ENCODE data around the gene LRBA.
A peak's percentile ranks its signal among the peaks of the same experiment; 100 is the strongest.

The LRBA gene

GRCh38 chr4:150710770-150711375 is 304.2 kb downstream of the LRBA start:
- FAIRE-seq, result no peak
- TF ChIP-seq, protein P1, sequence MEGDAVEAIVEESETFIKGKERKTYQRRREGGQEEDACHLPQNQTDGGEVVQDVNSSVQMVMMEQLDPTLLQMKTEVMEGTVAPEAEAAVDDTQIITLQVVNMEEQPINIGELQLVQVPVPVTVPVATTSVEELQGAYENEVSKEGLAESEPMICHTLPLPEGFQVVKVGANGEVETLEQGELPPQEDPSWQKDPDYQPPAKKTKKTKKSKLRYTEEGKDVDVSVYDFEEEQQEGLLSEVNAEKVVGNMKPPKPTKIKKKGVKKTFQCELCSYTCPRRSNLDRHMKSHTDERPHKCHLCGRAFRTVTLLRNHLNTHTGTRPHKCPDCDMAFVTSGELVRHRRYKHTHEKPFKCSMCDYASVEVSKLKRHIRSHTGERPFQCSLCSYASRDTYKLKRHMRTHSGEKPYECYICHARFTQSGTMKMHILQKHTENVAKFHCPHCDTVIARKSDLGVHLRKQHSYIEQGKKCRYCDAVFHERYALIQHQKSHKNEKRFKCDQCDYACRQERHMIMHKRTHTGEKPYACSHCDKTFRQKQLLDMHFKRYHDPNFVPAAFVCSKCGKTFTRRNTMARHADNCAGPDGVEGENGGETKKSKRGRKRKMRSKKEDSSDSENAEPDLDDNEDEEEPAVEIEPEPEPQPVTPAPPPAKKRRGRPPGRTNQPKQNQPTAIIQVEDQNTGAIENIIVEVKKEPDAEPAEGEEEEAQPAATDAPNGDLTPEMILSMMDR (IDR thresholded peaks at IDR 0.05; ENCODE audit: insufficient read depth, missing control alignments), result no peak
- DNase-seq (ENCODE audit: insufficient read length, low spot score), result no peak

- DNase-seq (ENCODE audit: insufficient read length, low spot score) (no peak), FAIRE-seq (peak; percentile 46)
- TF ChIP-seq, protein P1 (IDR thresholded peaks at IDR 0.05; ENCODE audit: insufficient read depth, missing control alignments), result no peak
Observed at GRCh38 chr4:150708004-150708403, 307.1 kb downstream of the LRBA start.

DNA sequence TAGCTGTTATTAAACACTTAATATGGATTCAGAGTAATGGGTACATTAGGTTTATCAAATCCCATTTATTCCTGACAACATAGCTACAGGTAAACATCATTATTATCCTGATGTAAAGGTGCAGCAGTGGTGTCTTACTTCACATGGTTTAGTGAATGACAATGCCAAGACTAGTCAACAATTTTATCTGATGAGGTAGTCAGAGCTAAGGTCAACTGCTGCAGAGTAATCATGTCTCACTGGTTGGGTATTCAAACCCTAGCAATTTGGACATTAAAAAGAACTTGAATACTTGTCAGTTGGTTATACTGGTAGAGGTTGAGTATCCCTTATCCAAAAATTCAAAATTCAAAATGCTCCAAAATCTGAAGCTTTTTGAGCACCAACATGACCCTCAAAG is 315.5 kb downstream of the LRBA start:
- FAIRE-seq (no peak), DNase-seq (ENCODE audit: insufficient read length, low spot score) (no peak)
- TF ChIP-seq, protein P1 (IDR thresholded peaks at IDR 0.05; ENCODE audit: insufficient read depth, missing control alignments), result no peak

GRCh38 chr4:150695162-150695561 is 319.9 kb downstream of the LRBA start:
- DNase-seq (ENCODE audit: insufficient read length, low spot score) (no peak), FAIRE-seq (no peak)
- TF ChIP-seq, protein P1 (IDR thresholded peaks at IDR 0.05; ENCODE audit: insufficient read depth, missing control alignments), result no peak

GRCh38 chr4:150694438-150694837 is 320.6 kb downstream of the LRBA start:
- TF ChIP-seq, protein P1 (IDR thresholded peaks at IDR 0.05; ENCODE audit: insufficient read depth, missing control alignments), result no peak
- DNase-seq (ENCODE audit: insufficient read length, low spot score), result no peak
- no peak for FAIRE-seq

DNA sequence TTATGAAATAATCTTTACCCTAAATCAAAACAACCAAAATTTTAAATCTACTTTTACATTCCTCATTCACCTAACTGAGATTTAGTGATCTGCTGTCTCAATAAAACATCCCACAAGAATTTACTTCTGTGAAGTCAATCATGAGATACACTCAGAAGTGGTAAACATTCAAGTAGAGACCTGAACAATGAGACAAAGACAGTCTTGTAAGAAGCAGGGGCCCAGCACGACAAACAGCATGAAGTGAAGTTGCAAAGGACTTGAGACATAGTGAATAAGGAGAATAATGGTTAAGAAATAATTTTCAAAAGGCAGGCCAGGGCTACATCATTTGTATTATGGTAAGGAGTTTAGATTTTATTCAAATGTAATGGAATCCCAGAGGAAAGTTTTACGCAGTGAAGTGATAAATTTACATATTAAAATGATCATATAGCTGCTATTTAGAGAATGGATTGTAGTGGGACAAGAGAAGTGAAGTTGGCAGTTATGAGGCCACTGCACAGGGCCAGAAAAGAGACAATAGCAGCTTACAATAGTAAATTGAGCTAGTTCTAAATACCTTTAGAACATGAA is 331.2 kb downstream of the LRBA start:
- DNase-seq (ENCODE audit: insufficient read length, low spot score) (no peak), FAIRE-seq (no peak)
- TF ChIP-seq, protein P1 (IDR thresholded peaks at IDR 0.05; ENCODE audit: insufficient read depth, missing control alignments), result no peak

- FAIRE-seq (peak; percentile 21), DNase-seq (ENCODE audit: insufficient read length, low spot score) (no peak)
- TF ChIP-seq, protein P1 (IDR thresholded peaks at IDR 0.05; ENCODE audit: insufficient read depth, missing control alignments), result no peak
Observed at GRCh38 chr4:150682126-150682525, 333.0 kb downstream of the LRBA start.
